NB4 (cell line): ENCODE results near the gene SHROOM2.

Experiments used
- DNase-seq: peaks from one replicate; pipeline ENCODE4 v3.0.0; 2010; ENCODE audit warnings: low read depth
- H3K4me3 ChIP-seq: one replicate; pipeline ENCODE4 v1.5.1; 2011; ENCODE audit warnings: mild to moderate bottlenecking, low read depth, low read length, moderate library complexity
- MYC ChIP-seq: IDR thresholded peaks from 2 replicates; pipeline ENCODE4 v1.6.1; 2011; ENCODE audit warnings: low read depth, low read length
- POLR2A ChIP-seq: IDR thresholded peaks from 2 replicates; pipeline ENCODE4 v1.6.1; 2011; ENCODE audit warnings: mild to moderate bottlenecking; ENCODE audit not compliant: insufficient read length; ENCODE audit errors: extremely low read depth
- TF ChIP-seq, protein P1 (sequence below): IDR thresholded peaks from one replicate; pipeline ENCODE4 v1.5.1; 2012; ENCODE audit warnings: low read depth, low read length
- TF ChIP-seq, protein P2 (sequence below): IDR thresholded peaks from 2 replicates; pipeline ENCODE4 v1.6.1; 2011; ENCODE audit warnings: low read depth, low read length

SHROOM2 gene, protein sequence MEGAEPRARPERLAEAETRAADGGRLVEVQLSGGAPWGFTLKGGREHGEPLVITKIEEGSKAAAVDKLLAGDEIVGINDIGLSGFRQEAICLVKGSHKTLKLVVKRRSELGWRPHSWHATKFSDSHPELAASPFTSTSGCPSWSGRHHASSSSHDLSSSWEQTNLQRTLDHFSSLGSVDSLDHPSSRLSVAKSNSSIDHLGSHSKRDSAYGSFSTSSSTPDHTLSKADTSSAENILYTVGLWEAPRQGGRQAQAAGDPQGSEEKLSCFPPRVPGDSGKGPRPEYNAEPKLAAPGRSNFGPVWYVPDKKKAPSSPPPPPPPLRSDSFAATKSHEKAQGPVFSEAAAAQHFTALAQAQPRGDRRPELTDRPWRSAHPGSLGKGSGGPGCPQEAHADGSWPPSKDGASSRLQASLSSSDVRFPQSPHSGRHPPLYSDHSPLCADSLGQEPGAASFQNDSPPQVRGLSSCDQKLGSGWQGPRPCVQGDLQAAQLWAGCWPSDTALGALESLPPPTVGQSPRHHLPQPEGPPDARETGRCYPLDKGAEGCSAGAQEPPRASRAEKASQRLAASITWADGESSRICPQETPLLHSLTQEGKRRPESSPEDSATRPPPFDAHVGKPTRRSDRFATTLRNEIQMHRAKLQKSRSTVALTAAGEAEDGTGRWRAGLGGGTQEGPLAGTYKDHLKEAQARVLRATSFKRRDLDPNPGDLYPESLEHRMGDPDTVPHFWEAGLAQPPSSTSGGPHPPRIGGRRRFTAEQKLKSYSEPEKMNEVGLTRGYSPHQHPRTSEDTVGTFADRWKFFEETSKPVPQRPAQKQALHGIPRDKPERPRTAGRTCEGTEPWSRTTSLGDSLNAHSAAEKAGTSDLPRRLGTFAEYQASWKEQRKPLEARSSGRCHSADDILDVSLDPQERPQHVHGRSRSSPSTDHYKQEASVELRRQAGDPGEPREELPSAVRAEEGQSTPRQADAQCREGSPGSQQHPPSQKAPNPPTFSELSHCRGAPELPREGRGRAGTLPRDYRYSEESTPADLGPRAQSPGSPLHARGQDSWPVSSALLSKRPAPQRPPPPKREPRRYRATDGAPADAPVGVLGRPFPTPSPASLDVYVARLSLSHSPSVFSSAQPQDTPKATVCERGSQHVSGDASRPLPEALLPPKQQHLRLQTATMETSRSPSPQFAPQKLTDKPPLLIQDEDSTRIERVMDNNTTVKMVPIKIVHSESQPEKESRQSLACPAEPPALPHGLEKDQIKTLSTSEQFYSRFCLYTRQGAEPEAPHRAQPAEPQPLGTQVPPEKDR (N-terminal part only)

DNA sequence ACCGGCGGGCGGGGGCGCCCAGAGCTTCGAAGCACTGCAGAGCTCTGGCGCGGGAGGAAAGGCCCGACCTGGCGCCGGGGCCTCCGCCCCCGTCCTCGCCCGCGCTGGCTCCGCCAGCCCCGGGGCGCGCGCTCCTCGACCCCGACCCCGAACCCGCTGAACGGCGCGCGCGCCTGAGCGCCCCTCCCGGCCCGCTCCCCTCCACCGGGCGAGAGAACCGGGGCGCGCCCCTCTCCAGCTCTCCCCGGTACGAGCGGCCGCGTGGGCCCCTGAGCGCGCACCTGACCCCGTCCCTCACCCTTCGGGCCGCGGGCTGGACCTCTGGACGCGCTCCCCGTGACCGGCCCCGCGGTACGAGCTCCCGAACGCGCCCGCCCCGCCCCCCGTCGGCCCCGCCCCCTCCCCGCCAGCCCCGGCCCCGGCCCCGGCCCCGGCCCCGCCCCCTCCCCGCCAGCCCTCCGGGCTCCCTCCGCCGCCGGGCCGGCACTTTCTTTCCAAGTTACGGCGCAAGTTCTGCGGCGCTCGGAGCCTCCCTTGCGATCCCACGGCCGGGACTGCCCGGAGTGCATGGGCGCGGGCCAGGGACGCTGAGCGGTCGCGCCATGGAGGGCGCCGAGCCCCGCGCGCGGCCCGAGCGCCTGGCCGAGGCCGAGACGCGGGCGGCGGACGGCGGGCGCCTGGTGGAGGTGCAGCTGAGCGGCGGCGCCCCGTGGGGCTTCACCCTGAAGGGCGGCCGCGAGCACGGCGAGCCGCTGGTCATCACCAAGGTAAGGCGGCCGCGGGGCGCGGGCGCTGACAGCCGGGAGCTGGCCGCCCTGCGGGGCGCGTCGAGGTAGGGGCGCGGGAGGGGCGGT, at the start of gene SHROOM2:
Gene SHROOM2 (plus strand): TSS at position 486 of the 854 bp plus-strand sequence. CDS start 117 bp downstream, at position 603.
- no peak within 1 kb of the TSS for H3K4me3 ChIP-seq
- TF ChIP-seq, protein P1, sequence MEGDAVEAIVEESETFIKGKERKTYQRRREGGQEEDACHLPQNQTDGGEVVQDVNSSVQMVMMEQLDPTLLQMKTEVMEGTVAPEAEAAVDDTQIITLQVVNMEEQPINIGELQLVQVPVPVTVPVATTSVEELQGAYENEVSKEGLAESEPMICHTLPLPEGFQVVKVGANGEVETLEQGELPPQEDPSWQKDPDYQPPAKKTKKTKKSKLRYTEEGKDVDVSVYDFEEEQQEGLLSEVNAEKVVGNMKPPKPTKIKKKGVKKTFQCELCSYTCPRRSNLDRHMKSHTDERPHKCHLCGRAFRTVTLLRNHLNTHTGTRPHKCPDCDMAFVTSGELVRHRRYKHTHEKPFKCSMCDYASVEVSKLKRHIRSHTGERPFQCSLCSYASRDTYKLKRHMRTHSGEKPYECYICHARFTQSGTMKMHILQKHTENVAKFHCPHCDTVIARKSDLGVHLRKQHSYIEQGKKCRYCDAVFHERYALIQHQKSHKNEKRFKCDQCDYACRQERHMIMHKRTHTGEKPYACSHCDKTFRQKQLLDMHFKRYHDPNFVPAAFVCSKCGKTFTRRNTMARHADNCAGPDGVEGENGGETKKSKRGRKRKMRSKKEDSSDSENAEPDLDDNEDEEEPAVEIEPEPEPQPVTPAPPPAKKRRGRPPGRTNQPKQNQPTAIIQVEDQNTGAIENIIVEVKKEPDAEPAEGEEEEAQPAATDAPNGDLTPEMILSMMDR = no peak
- TF ChIP-seq, protein P2, sequence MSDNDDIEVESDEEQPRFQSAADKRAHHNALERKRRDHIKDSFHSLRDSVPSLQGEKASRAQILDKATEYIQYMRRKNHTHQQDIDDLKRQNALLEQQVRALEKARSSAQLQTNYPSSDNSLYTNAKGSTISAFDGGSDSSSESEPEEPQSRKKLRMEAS = no peak
- TF ChIP-seq MYC (no peak), POLR2A (no peak)
- no peak for DNase-seq

DNA sequence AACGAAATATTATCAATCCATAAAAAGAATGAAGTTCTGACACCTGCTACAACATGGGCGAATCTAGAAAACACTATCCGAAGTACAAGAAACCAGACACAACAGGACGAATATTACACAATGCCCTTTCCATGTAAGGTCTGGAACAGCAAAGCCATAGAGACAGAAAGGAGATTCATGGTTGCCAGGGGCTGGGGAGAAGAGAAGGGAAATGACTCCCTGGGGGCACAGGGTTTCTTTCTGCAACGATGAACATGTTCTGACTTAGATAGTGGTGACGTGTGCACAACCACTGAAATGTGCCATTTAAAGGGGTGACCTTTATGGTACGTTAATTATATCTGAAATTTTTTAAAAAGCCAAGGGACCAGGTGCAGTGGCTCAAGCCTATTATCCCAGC, 48.9 kb upstream of the SHROOM2 start:
- no peak overlapping the region for H3K4me3 ChIP-seq
- DNase-seq = no peak
- TF ChIP-seq, protein P2 = no peak
- TF ChIP-seq POLR2A = no peak
- TF ChIP-seq, protein P1 = no peak
- TF ChIP-seq MYC = no peak

DNA sequence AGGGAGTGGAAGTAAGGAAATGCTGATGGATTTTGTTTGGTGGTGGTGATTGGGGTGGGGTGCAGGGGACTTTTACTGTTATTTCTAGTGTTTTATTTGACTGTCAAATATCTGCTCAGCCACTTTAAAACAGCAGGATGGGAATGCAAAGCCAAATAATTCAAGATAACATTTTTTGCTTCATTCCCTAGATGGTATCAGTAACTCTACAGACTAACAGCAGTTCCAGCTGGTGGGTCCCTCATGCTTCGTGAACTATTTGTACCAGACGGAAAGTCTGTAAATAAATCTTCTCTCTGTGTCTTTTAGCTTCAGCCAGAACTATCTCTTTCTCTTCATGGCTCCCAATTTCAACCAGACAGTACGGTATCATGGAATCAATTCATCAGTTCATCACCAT, 48.1 kb upstream of the SHROOM2 start:
- TF ChIP-seq MYC (no peak), POLR2A (no peak)
- TF ChIP-seq, protein P1 = no peak
- TF ChIP-seq, protein P2 = no peak
- DNase-seq = no peak
- H3K4me3 ChIP-seq = no peak overlapping the region

DNA sequence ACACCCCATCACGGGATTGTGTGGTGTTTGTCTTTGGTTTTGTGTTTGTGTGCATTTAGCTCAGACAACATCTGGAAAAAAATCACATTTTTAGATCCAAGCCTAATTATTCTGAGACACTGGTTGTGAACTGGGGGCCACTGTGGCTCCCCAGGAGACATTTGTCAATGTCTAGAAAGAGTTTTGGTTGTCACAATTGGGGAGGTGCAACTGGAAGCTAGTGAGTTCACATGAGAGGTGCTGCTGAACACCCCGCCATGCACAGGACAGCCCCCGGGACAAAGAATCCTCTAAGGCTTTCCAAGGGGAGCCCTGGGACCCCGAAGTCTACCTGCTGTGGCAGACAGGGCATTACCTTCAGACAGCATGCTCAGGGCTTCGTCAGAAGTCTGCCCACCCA, 47.1 kb upstream of the SHROOM2 start:
- TF ChIP-seq, protein P1 = no peak
- TF ChIP-seq MYC = no peak
- TF ChIP-seq POLR2A = no peak
- TF ChIP-seq, protein P2 = no peak
- DNase-seq = no peak
- H3K4me3 ChIP-seq = no peak overlapping the region
